NB4 (cell line): ENCODE results near the gene PODNL1.
"Not testable (repeated sequence)": the region's sequence is repeated elsewhere in the genome, so short reads cannot be mapped to it uniquely, and the experiment has no call there.

Experiments
- CTCF ChIP-seq: IDR thresholded peaks from one replicate; pipeline ENCODE4 v1.5.1; 2012; ENCODE audit warnings: low read depth, low read length
- POLR2A ChIP-seq: IDR thresholded peaks from 2 replicates; pipeline ENCODE4 v1.6.1; 2011; ENCODE audit warnings: mild to moderate bottlenecking; ENCODE audit not compliant: insufficient read length; ENCODE audit errors: extremely low read depth

- not testable (repeated sequence) for TF ChIP-seq CTCF, POLR2A
Observed at GRCh38 chr19:13971868-13972267, 33.7 kb upstream of the PODNL1 start.
